Measurements from ENCODE around the gene FCRL5.

Gene FCRL5

DNA sequence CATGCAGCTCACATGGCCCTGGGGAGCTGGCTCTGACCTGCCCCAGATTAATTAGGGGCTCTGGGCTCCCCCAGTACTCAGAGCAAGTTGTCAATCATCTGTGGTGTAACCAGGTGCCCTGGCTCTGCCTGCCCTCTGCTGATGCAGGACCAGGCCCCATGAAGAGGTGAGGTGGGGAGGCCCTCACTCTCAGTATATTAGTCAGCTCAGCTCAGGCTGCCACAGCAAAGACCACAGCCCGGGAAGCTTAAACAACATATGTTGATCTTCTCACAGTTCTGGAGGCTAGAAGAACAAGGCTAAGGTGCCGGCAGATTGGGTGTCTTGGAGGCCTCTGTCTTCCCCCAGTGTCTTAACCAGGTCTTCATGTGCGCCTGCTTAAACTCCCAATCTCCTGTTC lies 66.5 kb downstream of the FCRL5 start:
- DNase-seq (ENCODE audit: low read depth), result no peak
- H3K4me3 ChIP-seq (ENCODE audit: control insufficient read depth, low read depth, low read length), result no peak overlapping the region
- TF ChIP-seq, protein P1, sequence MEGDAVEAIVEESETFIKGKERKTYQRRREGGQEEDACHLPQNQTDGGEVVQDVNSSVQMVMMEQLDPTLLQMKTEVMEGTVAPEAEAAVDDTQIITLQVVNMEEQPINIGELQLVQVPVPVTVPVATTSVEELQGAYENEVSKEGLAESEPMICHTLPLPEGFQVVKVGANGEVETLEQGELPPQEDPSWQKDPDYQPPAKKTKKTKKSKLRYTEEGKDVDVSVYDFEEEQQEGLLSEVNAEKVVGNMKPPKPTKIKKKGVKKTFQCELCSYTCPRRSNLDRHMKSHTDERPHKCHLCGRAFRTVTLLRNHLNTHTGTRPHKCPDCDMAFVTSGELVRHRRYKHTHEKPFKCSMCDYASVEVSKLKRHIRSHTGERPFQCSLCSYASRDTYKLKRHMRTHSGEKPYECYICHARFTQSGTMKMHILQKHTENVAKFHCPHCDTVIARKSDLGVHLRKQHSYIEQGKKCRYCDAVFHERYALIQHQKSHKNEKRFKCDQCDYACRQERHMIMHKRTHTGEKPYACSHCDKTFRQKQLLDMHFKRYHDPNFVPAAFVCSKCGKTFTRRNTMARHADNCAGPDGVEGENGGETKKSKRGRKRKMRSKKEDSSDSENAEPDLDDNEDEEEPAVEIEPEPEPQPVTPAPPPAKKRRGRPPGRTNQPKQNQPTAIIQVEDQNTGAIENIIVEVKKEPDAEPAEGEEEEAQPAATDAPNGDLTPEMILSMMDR (IDR thresholded peaks at IDR 0.05; ENCODE audit: control insufficient read depth, insufficient read depth, low read depth, low read length, missing control alignments), result no peak

DNA sequence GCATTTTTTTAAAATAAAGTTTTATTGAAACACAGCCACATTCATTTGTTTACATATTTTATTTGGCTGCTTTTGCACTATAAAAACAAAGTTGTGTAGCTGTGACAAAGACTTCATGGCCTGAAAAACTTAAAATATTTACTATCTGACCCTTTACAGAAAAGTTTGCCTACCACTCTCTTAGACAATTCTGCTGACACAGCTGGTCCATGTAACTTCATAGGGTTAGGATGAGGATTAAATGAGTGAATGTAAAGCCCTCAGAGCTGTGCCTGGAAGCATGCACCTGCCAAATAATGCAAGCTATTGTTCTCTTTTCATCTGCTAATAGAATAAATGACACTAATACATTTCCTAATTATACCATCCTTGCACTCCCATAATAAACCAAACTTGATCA lies 67.7 kb downstream of the FCRL5 start:
- no peak for DNase-seq (ENCODE audit: low read depth)
- no peak overlapping the region for H3K4me3 ChIP-seq (ENCODE audit: control insufficient read depth, low read depth, low read length)
- TF ChIP-seq, protein P1 (IDR thresholded peaks at IDR 0.05; ENCODE audit: control insufficient read depth, insufficient read depth, low read depth, low read length, missing control alignments), result no peak

DNA sequence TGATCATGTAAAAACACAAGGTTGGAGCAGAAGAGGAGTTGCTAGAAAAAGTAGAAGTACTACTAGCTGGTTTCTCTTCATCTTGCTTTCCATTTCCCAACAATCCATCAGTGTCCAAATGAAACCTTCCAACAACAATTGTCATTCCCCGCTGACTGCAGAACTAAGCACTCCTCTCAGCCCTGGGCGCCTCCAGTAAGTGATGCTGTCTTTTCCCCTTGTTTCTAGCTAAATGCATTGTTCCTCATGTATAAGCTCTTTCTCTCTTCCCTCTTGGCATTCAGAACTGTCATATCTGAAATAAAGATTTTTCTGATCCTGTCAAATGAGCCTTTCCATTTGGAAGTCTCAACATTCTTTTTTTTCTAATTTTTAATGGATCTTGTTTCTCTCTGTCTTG lies 68.7 kb downstream of the FCRL5 start:
- TF ChIP-seq, protein P1 (IDR thresholded peaks at IDR 0.05; ENCODE audit: control insufficient read depth, insufficient read depth, low read depth, low read length, missing control alignments), result no peak
- no peak overlapping the region for H3K4me3 ChIP-seq (ENCODE audit: control insufficient read depth, low read depth, low read length)
- DNase-seq (ENCODE audit: low read depth), result no peak

DNA sequence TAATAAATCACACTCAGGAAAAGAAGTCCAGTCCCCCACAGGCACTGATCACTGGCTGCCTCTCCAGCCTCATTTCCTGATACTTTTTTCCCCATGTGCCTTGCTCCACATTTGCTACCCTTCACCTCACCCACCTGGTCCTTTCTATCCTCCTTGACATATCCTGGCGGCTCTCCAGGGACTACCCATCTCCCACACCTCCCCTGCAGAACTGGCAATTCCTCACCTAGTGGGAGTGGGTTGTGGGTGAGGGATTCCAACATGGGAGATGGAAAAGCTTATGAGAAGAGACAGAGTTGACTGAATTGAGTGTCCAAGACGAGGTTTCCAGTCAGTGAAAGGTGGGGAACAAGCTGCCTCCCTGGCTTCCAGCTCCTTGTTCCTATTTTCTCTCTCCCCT lies 69.6 kb downstream of the FCRL5 start:
- DNase-seq (ENCODE audit: low read depth), result no peak
- TF ChIP-seq, protein P1 (IDR thresholded peaks at IDR 0.05; ENCODE audit: control insufficient read depth, insufficient read depth, low read depth, low read length, missing control alignments), result no peak
- H3K4me3 ChIP-seq (ENCODE audit: control insufficient read depth, low read depth, low read length), result no peak overlapping the region

DNA sequence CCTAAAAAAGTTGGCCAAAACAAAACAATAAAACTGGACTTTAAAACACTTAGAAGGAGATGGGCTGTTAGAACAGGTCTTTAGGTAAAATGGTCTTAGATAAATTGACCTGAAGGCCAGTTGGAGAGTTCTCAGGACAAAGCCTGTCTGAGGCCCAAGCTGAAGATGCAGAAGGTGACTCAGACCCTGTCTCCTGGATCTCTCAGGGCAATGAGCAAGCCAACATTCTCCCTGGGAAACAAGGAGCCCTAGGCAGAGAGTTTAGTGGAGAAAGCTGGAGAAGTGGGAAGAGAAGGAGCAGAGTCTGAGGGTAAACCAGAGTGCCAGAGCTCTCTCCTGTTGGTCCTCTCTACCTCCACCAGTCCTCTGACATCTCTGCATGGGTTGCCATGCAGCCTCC lies 70.1 kb downstream of the FCRL5 start:
- H3K4me3 ChIP-seq (ENCODE audit: control insufficient read depth, low read depth, low read length), result no peak overlapping the region
- no peak for DNase-seq (ENCODE audit: low read depth)
- TF ChIP-seq, protein P1 (IDR thresholded peaks at IDR 0.05; ENCODE audit: control insufficient read depth, insufficient read depth, low read depth, low read length, missing control alignments), result no peak

DNA sequence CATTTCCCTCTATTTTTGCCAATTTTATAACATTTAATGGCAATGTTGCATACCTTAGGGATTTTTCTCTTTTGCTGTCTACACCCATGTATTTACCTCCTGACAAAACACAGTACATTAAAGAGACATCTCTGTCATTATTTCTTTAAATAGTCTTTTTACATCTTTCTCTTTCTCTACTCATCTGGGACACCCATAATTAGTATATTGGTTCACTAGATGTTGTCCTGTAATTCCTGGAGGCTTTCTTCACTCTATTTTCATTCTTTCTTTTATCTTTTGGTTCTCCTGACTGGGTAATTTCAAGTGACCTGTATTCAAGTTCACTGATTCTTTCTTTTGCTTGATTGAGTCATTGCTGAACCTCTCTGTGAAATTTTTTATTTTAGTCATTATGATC lies 74.3 kb downstream of the FCRL5 start:
- TF ChIP-seq, protein P1 (IDR thresholded peaks at IDR 0.05; ENCODE audit: control insufficient read depth, insufficient read depth, low read depth, low read length, missing control alignments), result no peak
- H3K4me3 ChIP-seq (ENCODE audit: control insufficient read depth, low read depth, low read length), result no peak overlapping the region
- no peak for DNase-seq (ENCODE audit: low read depth)

DNA sequence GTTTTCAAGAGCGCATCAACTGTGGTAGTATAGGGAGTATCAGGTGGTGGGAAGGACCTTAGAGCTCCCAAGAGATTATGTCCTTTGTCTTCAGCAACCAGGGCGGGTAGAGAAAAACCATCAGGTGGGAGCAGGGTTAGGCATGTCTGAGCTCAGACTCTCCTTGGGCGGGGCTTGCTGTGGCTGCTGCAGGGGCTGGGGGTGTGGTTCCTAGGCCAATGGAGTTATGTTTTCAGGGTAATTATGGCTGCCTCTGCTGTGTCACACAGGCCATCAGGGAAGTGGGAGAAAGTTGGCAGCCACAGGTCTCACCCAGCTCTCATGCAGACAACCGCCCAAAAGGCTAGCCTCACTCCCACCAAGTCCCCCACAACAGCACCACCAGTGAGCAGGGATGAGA lies 74.9 kb downstream of the FCRL5 start:
- TF ChIP-seq, protein P1 (IDR thresholded peaks at IDR 0.05; ENCODE audit: control insufficient read depth, insufficient read depth, low read depth, low read length, missing control alignments), result no peak
- no peak overlapping the region for H3K4me3 ChIP-seq (ENCODE audit: control insufficient read depth, low read depth, low read length)
- no peak for DNase-seq (ENCODE audit: low read depth)

Measured in AG09309 (cell line).